Hepatocyte (in vitro differentiated cells): ENCODE results near the gene TRPM3. TPM values are rescaled to one million over a fixed set of nuclear protein-coding genes. Genes with fewer than 3 reads are reported as not detected.

Source experiments
- DNase-seq: peaks from one replicate; pipeline ENCODE4 v3.0.0-alpha.2; 2016; ENCODE audit warnings: low spot score
- H2AFZ ChIP-seq: fragments of 200-600 bp; sonication (generic); 2 replicates; pipeline ENCODE4 v1.6.0; 2016; ENCODE audit warnings: antibody characterized with exemption, mild to moderate bottlenecking
- H3K27ac ChIP-seq: fragments of 200-600 bp; sonication (generic); 2 replicates; pipeline ENCODE4 v1.5.1; 2016; ENCODE audit warnings: mild to moderate bottlenecking
- H3K27me3 ChIP-seq: fragments of 200-600 bp; sonication (generic); 2 replicates; pipeline ENCODE4 v1.6.1; 2016
- H3K36me3 ChIP-seq: fragments of 200-600 bp; sonication (generic); replicated peaks from 2 replicates; pipeline ENCODE4 v1.5.1; 2016; ENCODE audit warnings: low read depth; ENCODE audit not compliant: insufficient read depth
- H3K4me1 ChIP-seq: fragments of 200-600 bp; sonication (generic); 2 replicates; pipeline ENCODE4 v1.5.1; 2016; ENCODE audit warnings: mild to moderate bottlenecking, moderate library complexity; ENCODE audit not compliant: insufficient read depth
- H3K4me2 ChIP-seq: fragments of 200-600 bp; sonication (generic); 2 replicates; pipeline ENCODE4 v1.6.0; 2016
- H3K4me3 ChIP-seq: fragments of 200-600 bp; sonication (generic); 2 replicates; pipeline ENCODE4 v1.5.1; 2016; ENCODE audit warnings: mild to moderate bottlenecking
- H3K79me2 ChIP-seq: fragments of 200-600 bp; sonication (generic); 2 replicates; pipeline ENCODE4 v1.6.0; 2017; ENCODE audit warnings: mild to moderate bottlenecking
- H3K9me2 ChIP-seq: fragments of 200-600 bp; sonication (generic); replicated peaks from 2 replicates; pipeline ENCODE4 v1.6.0; 2017; ENCODE audit warnings: mild to moderate bottlenecking; ENCODE audit not compliant: insufficient read depth
- H3K9me3 ChIP-seq: fragments of 200-600 bp; sonication (generic); 2 replicates; pipeline ENCODE4 v1.5.1; 2016; ENCODE audit warnings: low read depth, mild to moderate bottlenecking
- H4K20me1 ChIP-seq: fragments of 200-600 bp; sonication (generic); 2 replicates; pipeline ENCODE4 v1.6.0; 2016; ENCODE audit warnings: mild to moderate bottlenecking; ENCODE audit not compliant: insufficient read depth, poor library complexity, severe bottlenecking
- EZH2 ChIP-seq: fragments of 200-600 bp; sonication (generic); IDR thresholded peaks from 2 replicates; pipeline ENCODE4 v1.6.1; 2016; ENCODE audit warnings: antibody characterized with exemption, mild to moderate bottlenecking, borderline replicate concordance
- EZH2phosphoT487 ChIP-seq: fragments of 200-600 bp; sonication (generic); IDR thresholded peaks from one replicate; pipeline ENCODE4 v1.6.1; 2018; ENCODE audit warnings: antibody characterized with exemption, mild to moderate bottlenecking, low read depth, moderate library complexity; ENCODE audit not compliant: unreplicated experiment, severe bottlenecking
- WGBS: methylation state at CpG from one replicate; pipeline ENCODE4 v1.1.6; 2016; ENCODE audit warnings: low lambda C conversion rate; ENCODE audit errors: missing lambda C conversion rate; 5-methylcytosine and 5-hydroxymethylcytosine counted together
- polyA plus RNA-seq: library from polyadenylated mRNA; unstranded; fragments of >200 nt; fragmentation: Nextera tagmentation; extraction: Ambion mirVana; gene quantifications from 2 replicates; pipeline ENCODE4 v1.2.1, GENCODE V29; 2016
- total RNA-seq: library from RNA; depleted of rRNA; stranded (reverse); fragments of >200 nt; gene quantifications from 2 replicates; pipeline ENCODE4 v1.2.3, GENCODE V29; 2014
- TF ChIP-seq, protein P1 (sequence below): fragments of 200-600 bp; sonication (generic); IDR thresholded peaks from 2 replicates; pipeline ENCODE4 v1.5.1; 2016; ENCODE audit warnings: antibody characterized with exemption, mild to moderate bottlenecking; ENCODE audit not compliant: poor library complexity

Gene TRPM3
- total and polyA plus RNA-seq, 2 experiments from 2014 or later = 0.60 to 0.68 TPM

DNA sequence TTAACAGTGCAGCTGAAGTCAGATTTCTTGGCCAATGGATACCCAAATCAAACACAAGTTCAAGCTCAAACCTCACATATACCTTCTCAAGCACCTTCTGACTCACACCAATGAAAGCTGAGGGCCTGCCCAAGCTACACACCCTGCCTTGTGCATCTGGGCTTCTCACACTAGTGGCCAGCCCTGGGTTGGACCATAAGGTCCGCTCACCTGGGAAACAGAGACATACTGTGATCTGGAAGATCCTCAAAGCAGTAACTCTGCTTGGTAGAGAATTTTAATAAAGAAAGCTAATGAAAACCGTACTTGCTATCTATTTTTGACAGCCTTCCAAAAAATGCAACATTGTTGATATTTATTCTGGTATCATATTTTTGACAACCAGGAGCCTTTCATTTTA lies 7.4 kb upstream of the TRPM3 start:
- Histone ChIP-seq H4K20me1 (no peaks in the 10 kb centered on the region), H3K4me3 (no peak overlapping the region), H3K27ac (no peak overlapping the region), H3K9me3 (no peaks in the 10 kb centered on the region), H3K36me3 (no peaks in the 10 kb centered on the region), H3K79me2 (no peaks in the 10 kb centered on the region), H2AFZ (no peak overlapping the region), H3K9me2 (no peaks in the 10 kb centered on the region), H3K4me2 (no peak overlapping the region), H3K27me3 (no peaks in the 10 kb centered on the region), H3K4me1 (no peaks in the 10 kb centered on the region)
- WGBS = 92% methylated on average over 2 of the region's 2 CpGs
- DNase-seq = no peak
- TF ChIP-seq, protein P1, sequence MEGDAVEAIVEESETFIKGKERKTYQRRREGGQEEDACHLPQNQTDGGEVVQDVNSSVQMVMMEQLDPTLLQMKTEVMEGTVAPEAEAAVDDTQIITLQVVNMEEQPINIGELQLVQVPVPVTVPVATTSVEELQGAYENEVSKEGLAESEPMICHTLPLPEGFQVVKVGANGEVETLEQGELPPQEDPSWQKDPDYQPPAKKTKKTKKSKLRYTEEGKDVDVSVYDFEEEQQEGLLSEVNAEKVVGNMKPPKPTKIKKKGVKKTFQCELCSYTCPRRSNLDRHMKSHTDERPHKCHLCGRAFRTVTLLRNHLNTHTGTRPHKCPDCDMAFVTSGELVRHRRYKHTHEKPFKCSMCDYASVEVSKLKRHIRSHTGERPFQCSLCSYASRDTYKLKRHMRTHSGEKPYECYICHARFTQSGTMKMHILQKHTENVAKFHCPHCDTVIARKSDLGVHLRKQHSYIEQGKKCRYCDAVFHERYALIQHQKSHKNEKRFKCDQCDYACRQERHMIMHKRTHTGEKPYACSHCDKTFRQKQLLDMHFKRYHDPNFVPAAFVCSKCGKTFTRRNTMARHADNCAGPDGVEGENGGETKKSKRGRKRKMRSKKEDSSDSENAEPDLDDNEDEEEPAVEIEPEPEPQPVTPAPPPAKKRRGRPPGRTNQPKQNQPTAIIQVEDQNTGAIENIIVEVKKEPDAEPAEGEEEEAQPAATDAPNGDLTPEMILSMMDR = no peak
- no peak for TF ChIP-seq EZH2phosphoT487
- no peak for TF ChIP-seq EZH2

DNA sequence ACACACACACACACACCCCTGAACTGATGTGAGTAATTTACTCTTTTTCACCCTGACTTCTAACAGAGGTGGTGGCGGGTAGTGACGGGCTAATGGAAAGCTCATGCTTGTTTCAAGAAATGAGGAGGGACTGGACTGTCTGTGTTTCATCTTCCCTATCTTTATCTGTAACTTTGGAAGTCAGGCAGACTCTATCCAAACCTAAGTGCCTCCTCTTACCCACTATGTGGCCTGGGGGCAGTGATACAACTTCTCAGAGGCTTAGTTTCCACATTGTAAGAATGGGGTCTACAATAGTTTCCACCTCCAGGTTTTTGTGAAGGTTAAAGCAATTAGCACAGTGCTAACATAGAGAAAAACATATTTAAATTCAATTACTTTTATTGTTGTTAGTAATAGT lies 5.9 kb upstream of the TRPM3 start:
- no peak overlapping the region for H3K27ac ChIP-seq
- peaks cover 5% of the 10 kb centered on the region for H3K27me3 ChIP-seq
- no peaks in the 10 kb centered on the region for H3K4me1 ChIP-seq

DNA sequence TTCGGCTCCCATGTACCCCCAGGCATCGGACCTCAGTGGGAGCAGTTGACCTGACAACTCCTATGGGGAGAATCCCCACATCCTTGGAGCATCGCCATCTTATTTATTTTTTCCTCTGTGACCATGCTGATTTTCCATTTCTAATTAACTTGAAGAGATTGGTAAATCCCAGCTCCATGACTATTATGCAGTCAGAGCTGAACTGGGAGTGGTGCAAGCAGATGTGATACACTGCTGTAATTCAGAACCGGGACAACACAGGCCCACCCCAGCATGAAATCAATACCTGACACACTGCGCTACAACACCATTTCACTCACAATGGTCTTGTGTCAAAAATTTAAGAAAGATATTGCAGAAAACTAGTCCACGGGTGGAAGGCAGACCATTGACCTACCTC lies 1.0 kb upstream of the TRPM3 start:
- Histone ChIP-seq H4K20me1 (no peaks in the 10 kb centered on the region), H3K27me3 (peaks cover 32% of the 10 kb centered on the region), H3K9me2 (no peaks in the 10 kb centered on the region), H3K27ac (no peak overlapping the region), H3K9me3 (no peaks in the 10 kb centered on the region), H3K4me1 (no peaks in the 10 kb centered on the region), H3K4me2 (no peak overlapping the region), H3K79me2 (no peaks in the 10 kb centered on the region), H3K4me3 (no peak overlapping the region), H3K36me3 (no peaks in the 10 kb centered on the region), H2AFZ (no peak overlapping the region)
- no peak for DNase-seq
- WGBS = 89% methylated on average over 6 of the region's 6 CpGs
- TF ChIP-seq EZH2 (no peak), EZH2phosphoT487 (no peak)
- TF ChIP-seq, protein P1 = no peak

More for the DNA sequence above, 5.9 kb upstream of the TRPM3 start:
- H4K20me1 ChIP-seq = no peaks in the 10 kb centered on the region
- no peak overlapping the region for H3K4me2 ChIP-seq
- H3K9me2 ChIP-seq = no peaks in the 10 kb centered on the region
- H2AFZ ChIP-seq = no peak overlapping the region
- H3K9me3 ChIP-seq = no peaks in the 10 kb centered on the region
- no peaks in the 10 kb centered on the region for H3K79me2 ChIP-seq
- DNase-seq = no peak
- no peak overlapping the region for H3K4me3 ChIP-seq
- 77% methylated on average over 2 of the region's 2 CpGs for WGBS
- TF ChIP-seq, protein P1 = no peak
- TF ChIP-seq EZH2 = no peak
- no peak for TF ChIP-seq EZH2phosphoT487
- no peaks in the 10 kb centered on the region for H3K36me3 ChIP-seq

DNA sequence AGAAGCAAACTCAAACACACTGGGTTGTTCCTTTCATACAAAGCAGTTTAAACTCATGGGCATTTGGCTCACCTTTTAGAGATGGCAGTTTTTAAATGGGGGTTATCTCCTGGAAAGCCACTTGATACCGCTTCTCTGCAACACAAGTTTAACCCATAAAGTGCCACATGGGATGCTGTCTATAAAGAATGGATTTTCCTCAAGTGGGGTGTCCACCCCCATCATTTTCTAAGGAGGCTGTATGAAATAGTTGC lies 528 bp upstream of the TRPM3 start:
- TF ChIP-seq EZH2 = no peak
- TF ChIP-seq, protein P1 = no peak
- no peak for TF ChIP-seq EZH2phosphoT487
- no peaks in the 10 kb centered on the region for H3K4me1 ChIP-seq
- no peaks in the 10 kb centered on the region for H4K20me1 ChIP-seq
- no peaks in the 10 kb centered on the region for H3K79me2 ChIP-seq
- H3K4me3 ChIP-seq = no peak overlapping the region
- 0% methylated on average over 1 of the region's 1 CpG for WGBS
- no peak for DNase-seq
- no peak overlapping the region for H2AFZ ChIP-seq
- no peak overlapping the region for H3K27ac ChIP-seq
- H3K9me3 ChIP-seq = no peaks in the 10 kb centered on the region
- H3K4me2 ChIP-seq = peak overlapping the region; percentile 72
- peaks cover 32% of the 10 kb centered on the region for H3K27me3 ChIP-seq
- no peaks in the 10 kb centered on the region for H3K36me3 ChIP-seq
- no peaks in the 10 kb centered on the region for H3K9me2 ChIP-seq
